ENCODE results near the gene COBL. TPM values are rescaled to one million over a fixed set of nuclear protein-coding genes. Genes with fewer than 3 reads are reported as not detected.
A peak's percentile ranks its signal among the peaks of the same experiment; 100 is the strongest.

The COBL gene
- total and polyA plus RNA-seq, 2 experiments from 2014 or later = not detected

DNA sequence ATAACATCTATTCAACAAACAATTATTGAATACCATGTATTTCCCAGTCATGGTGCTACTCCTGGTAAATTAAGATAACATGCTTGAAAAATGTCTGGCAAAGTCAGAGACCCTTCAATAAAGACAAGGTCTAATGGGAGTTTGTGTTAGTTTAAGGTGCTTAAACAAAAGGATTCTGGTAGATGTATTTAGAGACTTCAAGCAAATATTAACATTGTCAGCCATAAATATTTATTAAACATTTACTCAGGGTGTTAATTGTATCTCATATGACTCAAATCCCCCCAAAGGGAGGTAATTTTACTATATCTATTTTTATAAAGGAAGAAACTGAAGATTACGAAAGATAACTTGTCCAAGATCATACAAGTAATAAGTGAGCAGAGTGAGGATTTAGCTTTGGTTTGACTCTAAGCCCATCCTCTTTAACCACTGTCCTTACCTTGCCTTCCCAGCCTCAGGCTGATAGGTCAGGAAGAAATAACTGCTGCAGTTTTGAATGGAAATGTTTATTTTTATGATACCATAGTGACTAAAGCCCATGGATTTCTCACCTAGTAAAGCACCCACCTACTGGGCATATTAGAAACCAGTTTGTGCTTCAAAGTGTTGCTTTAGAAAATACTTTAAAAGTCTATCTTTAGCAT, 215.4 kb downstream of the COBL start:
- in situ Hi-C loops (cut with MboI) = no loop called here
- H3F3A ChIP-seq (ENCODE audit: insufficient read depth) = no peaks in the 10 kb centered on the region
- H4K20me1 ChIP-seq (ENCODE audit: insufficient read depth) = no peaks in the 10 kb centered on the region
- no peaks in the 10 kb centered on the region for H3K9me3 ChIP-seq (ENCODE audit: low read depth)
- no peak for DNase-seq
- H3K27me3 ChIP-seq (replicated peaks; ENCODE audit: insufficient read depth) = peaks cover 19% of the 10 kb centered on the region
- 75% methylated on average over 1 of the region's 1 CpG for WGBS, 2 experiments (ENCODE audit: low coverage in 1 of 2, low lambda C conversion rate in 2 of 2, missing lambda C conversion rate in 2 of 2)
- no peak overlapping the region for H3K4me2 ChIP-seq (ENCODE audit: unreplicated experiment)
- H3K9me2 ChIP-seq (ENCODE audit: insufficient read depth) = no peaks in the 10 kb centered on the region
- H3K9ac ChIP-seq = no peak overlapping the region
- H2AFZ ChIP-seq = no peak overlapping the region
- TF ChIP-seq EZH2 (IDR thresholded peaks at IDR 0.05; ENCODE audit: insufficient read depth, poor library complexity, severe bottlenecking) = no peak
- TF ChIP-seq EZH2phosphoT487 (IDR thresholded peaks at IDR 0.05; ENCODE audit: insufficient read depth, low read depth) = no peak
- no peaks in the 10 kb centered on the region for H3K36me3 ChIP-seq (ENCODE audit: low read depth)
- H3K79me2 ChIP-seq (ENCODE audit: insufficient read depth) = no peaks in the 10 kb centered on the region
- H3K4me1 ChIP-seq (ENCODE audit: insufficient read depth) = no peaks in the 10 kb centered on the region
- no peak overlapping the region for H3K27ac ChIP-seq
- H3K4me3 ChIP-seq = no peak overlapping the region

DNA sequence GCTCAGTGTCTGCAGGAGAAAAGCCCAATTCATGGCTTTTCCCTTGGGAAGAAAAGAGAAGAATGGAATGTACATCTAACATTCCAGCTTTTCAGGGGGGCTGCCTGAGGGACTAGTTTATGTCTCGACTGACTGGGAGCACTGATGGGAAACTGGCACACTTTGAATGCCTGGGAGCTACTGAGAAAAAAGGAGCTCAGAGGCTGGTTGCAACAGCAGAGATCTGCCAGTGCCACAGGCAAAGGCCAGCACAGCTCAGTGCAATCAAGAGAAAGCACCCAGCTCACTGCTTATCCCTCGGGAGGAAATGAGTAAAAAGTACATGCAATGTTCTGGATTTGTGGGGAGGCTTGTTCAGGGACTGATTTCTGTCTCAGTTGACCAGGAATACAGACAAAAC, 226.2 kb downstream of the COBL start:
- Histone ChIP-seq H3K9ac (no peak overlapping the region), H2AFZ (no peak overlapping the region), H3K4me2 (ENCODE audit: unreplicated experiment) (no peak overlapping the region), H3K36me3 (ENCODE audit: low read depth) (no peaks in the 10 kb centered on the region), H3F3A (ENCODE audit: insufficient read depth) (no peaks in the 10 kb centered on the region), H3K79me2 (ENCODE audit: insufficient read depth) (no peaks in the 10 kb centered on the region), H4K20me1 (ENCODE audit: insufficient read depth) (no peaks in the 10 kb centered on the region), H3K9me3 (ENCODE audit: low read depth) (no peaks in the 10 kb centered on the region), H3K9me2 (ENCODE audit: insufficient read depth) (no peaks in the 10 kb centered on the region), H3K27ac (no peak overlapping the region), H3K4me3 (no peak overlapping the region), H3K27me3 (replicated peaks; ENCODE audit: insufficient read depth) (peaks cover 7% of the 10 kb centered on the region; the same call in 1 of the 2 replicates), H3K4me1 (ENCODE audit: insufficient read depth) (no peaks in the 10 kb centered on the region)
- TF ChIP-seq EZH2phosphoT487 (IDR thresholded peaks at IDR 0.05; ENCODE audit: insufficient read depth, low read depth) (no peak), EZH2 (IDR thresholded peaks at IDR 0.05; ENCODE audit: insufficient read depth, poor library complexity, severe bottlenecking) (no peak)
- in situ Hi-C loops (cut with MboI) = no loop called here
- 21 to 43% methylated on average over 2 of the region's 2 CpGs for WGBS, 2 experiments (ENCODE audit: low coverage in 1 of 2, low lambda C conversion rate in 2 of 2, missing lambda C conversion rate in 2 of 2)
- DNase-seq = peak; percentile 5

DNA sequence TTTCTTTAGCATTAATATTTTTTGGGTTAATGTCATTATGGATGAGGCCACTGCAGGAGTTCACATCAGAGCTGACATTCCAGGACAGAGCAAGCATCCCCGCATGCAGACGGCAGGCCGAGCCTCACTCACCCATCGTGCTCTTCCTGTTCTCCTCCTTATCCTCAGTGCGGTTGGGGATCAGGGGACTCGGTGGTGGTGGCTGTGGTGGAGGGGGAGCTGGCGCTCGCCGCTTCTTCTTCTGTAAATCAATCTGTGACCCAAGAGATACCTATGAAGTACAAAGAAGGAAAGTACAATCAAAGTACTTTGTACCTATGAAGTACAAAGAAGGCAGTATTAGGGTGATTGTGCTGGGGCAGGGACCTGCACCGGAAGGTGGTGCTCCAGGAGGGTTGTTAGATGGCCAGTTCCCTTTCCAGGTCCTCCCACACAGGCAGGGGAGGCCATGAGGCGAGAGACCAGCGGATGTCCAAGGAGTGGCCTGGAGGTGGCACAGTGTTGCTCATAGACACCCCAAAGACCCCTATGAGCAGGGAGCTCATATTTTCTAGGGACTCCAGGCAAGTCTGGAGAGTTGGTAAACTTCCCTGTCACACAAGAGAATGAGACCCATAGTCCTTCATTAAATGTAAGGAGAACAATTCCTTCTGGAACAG, 231.4 kb downstream of the COBL start:
- Histone ChIP-seq H3K4me1 (ENCODE audit: insufficient read depth) (no peaks in the 10 kb centered on the region), H2AFZ (no peak overlapping the region), H3K36me3 (ENCODE audit: low read depth) (no peaks in the 10 kb centered on the region), H3K9me2 (ENCODE audit: insufficient read depth) (no peaks in the 10 kb centered on the region), H4K20me1 (ENCODE audit: insufficient read depth) (no peaks in the 10 kb centered on the region), H3K27me3 (replicated peaks; ENCODE audit: insufficient read depth) (no peaks in the 10 kb centered on the region; the same call in 1 of the 2 replicates), H3K4me2 (ENCODE audit: unreplicated experiment) (no peak overlapping the region), H3K4me3 (no peak overlapping the region), H3K9ac (no peak overlapping the region), H3F3A (ENCODE audit: insufficient read depth) (no peaks in the 10 kb centered on the region), H3K79me2 (ENCODE audit: insufficient read depth) (no peaks in the 10 kb centered on the region), H3K9me3 (ENCODE audit: low read depth) (no peaks in the 10 kb centered on the region), H3K27ac (no peak overlapping the region)
- TF ChIP-seq EZH2phosphoT487 (IDR thresholded peaks at IDR 0.05; ENCODE audit: insufficient read depth, low read depth) (no peak), EZH2 (IDR thresholded peaks at IDR 0.05; ENCODE audit: insufficient read depth, poor library complexity, severe bottlenecking) (no peak)
- in situ Hi-C loops (cut with MboI) = no loop called here
- DNase-seq = no peak
- WGBS, 2 experiments (ENCODE audit: low coverage in 1 of 2, low lambda C conversion rate in 2 of 2, missing lambda C conversion rate in 2 of 2) = 79 to 83% methylated on average over 12 of the region's 12 CpGs

DNA sequence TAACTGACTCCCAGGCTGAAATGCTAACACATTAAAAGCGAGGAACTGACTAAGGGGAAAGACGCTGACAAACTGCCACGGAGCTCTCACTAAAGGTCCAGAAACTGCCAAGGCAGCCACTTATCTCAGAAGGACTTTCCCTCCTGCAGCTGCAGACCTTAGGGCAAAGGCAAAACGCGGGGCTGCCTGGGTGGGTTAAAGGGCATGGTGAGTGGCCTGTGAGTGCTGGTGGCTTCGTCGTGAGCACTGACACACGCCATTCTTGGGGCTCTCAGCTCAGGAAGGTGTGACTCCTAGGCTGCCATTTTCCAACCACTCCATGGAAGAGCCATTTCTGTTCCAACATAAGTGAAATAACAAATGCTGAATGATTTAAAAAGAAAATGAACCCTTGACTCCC, 232.5 kb downstream of the COBL start:
- Histone ChIP-seq H3K9me2 (ENCODE audit: insufficient read depth) (no peaks in the 10 kb centered on the region), H3K4me3 (no peak overlapping the region), H3K9ac (no peak overlapping the region), H3K4me1 (ENCODE audit: insufficient read depth) (no peaks in the 10 kb centered on the region), H2AFZ (no peak overlapping the region), H3K27me3 (replicated peaks; ENCODE audit: insufficient read depth) (no peaks in the 10 kb centered on the region; the same call in 1 of the 2 replicates), H4K20me1 (ENCODE audit: insufficient read depth) (no peaks in the 10 kb centered on the region), H3K36me3 (ENCODE audit: low read depth) (no peaks in the 10 kb centered on the region), H3K27ac (no peak overlapping the region), H3F3A (ENCODE audit: insufficient read depth) (no peaks in the 10 kb centered on the region), H3K79me2 (ENCODE audit: insufficient read depth) (no peaks in the 10 kb centered on the region), H3K4me2 (ENCODE audit: unreplicated experiment) (no peak overlapping the region), H3K9me3 (ENCODE audit: low read depth) (no peaks in the 10 kb centered on the region)
- DNase-seq = no peak
- in situ Hi-C loops (cut with MboI) = no loop called here
- no peak for TF ChIP-seq EZH2 (IDR thresholded peaks at IDR 0.05; ENCODE audit: insufficient read depth, poor library complexity, severe bottlenecking)
- no peak for TF ChIP-seq EZH2phosphoT487 (IDR thresholded peaks at IDR 0.05; ENCODE audit: insufficient read depth, low read depth)
- WGBS, 2 experiments (ENCODE audit: low coverage in 1 of 2, low lambda C conversion rate in 2 of 2, missing lambda C conversion rate in 2 of 2) = 71% methylated on average over 8 of the region's 8 CpGs

Measured in GM23248 (cell line).